Fibroblast of lung (primary cell): ENCODE results near the gene GFOD2. TPM values are rescaled to one million over a fixed set of nuclear protein-coding genes. Genes with fewer than 3 reads are reported as not detected.

ENCODE experiments used
- DNase-seq, 2 donors: peaks; one replicate each; pipeline versions ENCODE4 v3.0.0 to v3.0.0-alpha.2; 2010; ENCODE audit warnings: low read depth in 2 of 2
- H2AFZ ChIP-seq: 2 replicates; pipeline ENCODE4 v1.5.1; 2012; ENCODE audit warnings: low read length, control low read depth, inconsistent platforms
- H3K27ac ChIP-seq: 2 replicates; pipeline ENCODE4 v1.5.1; 2011; ENCODE audit warnings: low read length, control low read depth; ENCODE audit not compliant: insufficient read depth
- H3K27me3 ChIP-seq: 2 replicates; pipeline ENCODE4 v1.5.1; 2011; ENCODE audit warnings: mild to moderate bottlenecking, low read length; ENCODE audit not compliant: control insufficient read depth, insufficient read depth
- H3K36me3 ChIP-seq: 2 replicates; pipeline ENCODE4 v1.5.1; 2011; ENCODE audit warnings: low read length; ENCODE audit not compliant: control insufficient read depth, insufficient read depth
- H3K4me1 ChIP-seq: 2 replicates; pipeline ENCODE4 v1.5.1; 2011; ENCODE audit warnings: low read length; ENCODE audit not compliant: control insufficient read depth, insufficient read depth; ENCODE audit errors: extremely low read depth
- H3K4me2 ChIP-seq: 2 replicates; pipeline ENCODE4 v1.5.1; 2011; ENCODE audit warnings: low read length, control low read depth; ENCODE audit not compliant: insufficient read depth; ENCODE audit errors: extremely low read depth
- H3K4me3 ChIP-seq, 4 experiments: fragments of 200-600 bp in 1 of 4; sonication (generic) in 1 of 4; replicated peaks in 1 of 4; 2 replicates each; pipeline ENCODE4 v1.5.1; 2011 to 2016; ENCODE audit warnings: low read length in 4 of 4, low read depth in 3 of 4, mild to moderate bottlenecking in 3 of 4, control low read depth in 2 of 4, inconsistent platforms in 1 of 4, mixed read lengths in 1 of 4; ENCODE audit not compliant: insufficient read depth in 1 of 4; ENCODE audit errors: control extremely low read depth in 1 of 4
- H3K79me2 ChIP-seq: 2 replicates; pipeline ENCODE4 v1.5.1; 2012; ENCODE audit warnings: mild to moderate bottlenecking, low read length, inconsistent platforms; ENCODE audit not compliant: control insufficient read depth, insufficient read depth
- H3K9ac ChIP-seq: 2 replicates; pipeline ENCODE4 v1.5.1; 2011; ENCODE audit warnings: mild to moderate bottlenecking, low read length, control low read depth; ENCODE audit not compliant: insufficient read depth
- H3K9me3 ChIP-seq: 2 replicates; pipeline ENCODE4 v1.5.1; 2012; ENCODE audit warnings: low read depth, low read length; ENCODE audit not compliant: control insufficient read depth, insufficient read depth
- H4K20me1 ChIP-seq: 2 replicates; pipeline ENCODE4 v1.5.1; 2011; ENCODE audit warnings: low read length; ENCODE audit not compliant: control insufficient read depth, insufficient read depth; ENCODE audit errors: extremely low read depth
- EZH2 ChIP-seq: IDR thresholded peaks from 2 replicates; pipeline ENCODE4 v1.5.1; 2012; ENCODE audit warnings: low read length, control low read depth, mild to moderate bottlenecking; ENCODE audit errors: missing control alignments
- polyA plus RNA-seq, 2 donors: library from polyadenylated mRNA; depleted of rRNA in 1 of 2; stranded (reverse) in 1 of 2; unstranded in 1 of 2; fragments of >200 nt; gene quantifications; 2 replicates each; pipeline ENCODE4 v1.2.1, GENCODE V29; 2011 to 2012; ENCODE audit warnings: missing spikeins in 1 of 2
- total RNA-seq: library from RNA; depleted of rRNA; stranded (reverse); fragments of >200 nt; gene quantifications from 2 replicates; pipeline ENCODE4 v1.2.1, GENCODE V29; 2014
- TF ChIP-seq, protein P1 (sequence below), 2 donors: IDR thresholded peaks in 1 of 2; conservative IDR thresholded peaks in 1 of 2; 1 replicate in 1 of 2; 2 replicates in 1 of 2; pipeline ENCODE4 v1.5.1; 2011 to 2012; ENCODE audit warnings: low read length in 2 of 2, control low read depth in 1 of 2, inconsistent platforms in 1 of 2, low read depth in 1 of 2, mild to moderate bottlenecking in 1 of 2

The GFOD2 gene
- total and polyA plus RNA-seq, 2 donors (not counting 1 experiment from before 2014, with no cell fraction given): 9.2 to 15.2 TPM

DNA sequence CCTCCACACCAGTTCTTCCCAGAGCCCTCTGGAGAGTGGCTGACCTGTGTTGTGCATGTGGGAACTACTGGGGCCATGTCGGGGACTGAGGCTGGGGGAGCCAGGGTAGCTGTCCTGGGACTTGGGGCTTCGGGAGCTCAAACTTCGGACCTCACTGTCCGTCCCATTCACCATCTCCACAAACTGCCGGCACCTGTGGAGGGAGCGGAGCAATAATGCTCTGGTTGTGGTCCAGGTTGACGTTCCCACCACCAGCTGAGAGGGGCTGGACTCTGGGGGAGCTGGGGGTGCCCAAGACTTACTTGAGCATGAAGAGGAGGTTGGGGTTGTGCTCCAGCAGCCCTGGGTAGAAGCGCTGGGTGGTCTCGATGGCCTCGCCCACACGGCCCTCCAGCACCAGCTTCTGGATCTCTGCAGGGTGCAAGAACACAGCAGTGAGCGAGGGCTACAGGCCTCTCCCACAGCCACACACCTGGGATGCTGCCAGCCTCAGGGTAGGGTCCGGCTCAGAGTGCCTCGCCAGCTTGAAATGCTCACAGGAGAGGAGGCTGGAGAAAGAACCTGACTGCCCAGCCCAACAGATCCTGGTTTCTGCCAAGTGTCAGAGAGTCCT lies 10.6 kb upstream of the GFOD2 start:
- no peak overlapping the region for H3K9ac ChIP-seq
- no peak overlapping the region for H2AFZ ChIP-seq
- peaks cover 9% of the 10 kb centered on the region for H3K36me3 ChIP-seq
- no peaks in the 10 kb centered on the region for H4K20me1 ChIP-seq
- no peak overlapping the region for H3K27ac ChIP-seq
- no peak overlapping the region for H3K4me2 ChIP-seq
- H3K27me3 ChIP-seq: no peaks in the 10 kb centered on the region
- DNase-seq: no peak
- no peak for TF ChIP-seq EZH2
- TF ChIP-seq, protein P1, sequence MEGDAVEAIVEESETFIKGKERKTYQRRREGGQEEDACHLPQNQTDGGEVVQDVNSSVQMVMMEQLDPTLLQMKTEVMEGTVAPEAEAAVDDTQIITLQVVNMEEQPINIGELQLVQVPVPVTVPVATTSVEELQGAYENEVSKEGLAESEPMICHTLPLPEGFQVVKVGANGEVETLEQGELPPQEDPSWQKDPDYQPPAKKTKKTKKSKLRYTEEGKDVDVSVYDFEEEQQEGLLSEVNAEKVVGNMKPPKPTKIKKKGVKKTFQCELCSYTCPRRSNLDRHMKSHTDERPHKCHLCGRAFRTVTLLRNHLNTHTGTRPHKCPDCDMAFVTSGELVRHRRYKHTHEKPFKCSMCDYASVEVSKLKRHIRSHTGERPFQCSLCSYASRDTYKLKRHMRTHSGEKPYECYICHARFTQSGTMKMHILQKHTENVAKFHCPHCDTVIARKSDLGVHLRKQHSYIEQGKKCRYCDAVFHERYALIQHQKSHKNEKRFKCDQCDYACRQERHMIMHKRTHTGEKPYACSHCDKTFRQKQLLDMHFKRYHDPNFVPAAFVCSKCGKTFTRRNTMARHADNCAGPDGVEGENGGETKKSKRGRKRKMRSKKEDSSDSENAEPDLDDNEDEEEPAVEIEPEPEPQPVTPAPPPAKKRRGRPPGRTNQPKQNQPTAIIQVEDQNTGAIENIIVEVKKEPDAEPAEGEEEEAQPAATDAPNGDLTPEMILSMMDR (conservative IDR thresholded peaks at IDR 0.05 in 1 of 2, IDR thresholded peaks at IDR 0.05 in 1 of 2; ENCODE audit: low read depth in 1 of 2, low read length in 2 of 2): no peak
- H3K79me2 ChIP-seq: no peaks in the 10 kb centered on the region
- H3K4me1 ChIP-seq: no peaks in the 10 kb centered on the region
- H3K4me3 ChIP-seq: no peak overlapping the region
- H3K9me3 ChIP-seq: no peaks in the 10 kb centered on the region

DNA sequence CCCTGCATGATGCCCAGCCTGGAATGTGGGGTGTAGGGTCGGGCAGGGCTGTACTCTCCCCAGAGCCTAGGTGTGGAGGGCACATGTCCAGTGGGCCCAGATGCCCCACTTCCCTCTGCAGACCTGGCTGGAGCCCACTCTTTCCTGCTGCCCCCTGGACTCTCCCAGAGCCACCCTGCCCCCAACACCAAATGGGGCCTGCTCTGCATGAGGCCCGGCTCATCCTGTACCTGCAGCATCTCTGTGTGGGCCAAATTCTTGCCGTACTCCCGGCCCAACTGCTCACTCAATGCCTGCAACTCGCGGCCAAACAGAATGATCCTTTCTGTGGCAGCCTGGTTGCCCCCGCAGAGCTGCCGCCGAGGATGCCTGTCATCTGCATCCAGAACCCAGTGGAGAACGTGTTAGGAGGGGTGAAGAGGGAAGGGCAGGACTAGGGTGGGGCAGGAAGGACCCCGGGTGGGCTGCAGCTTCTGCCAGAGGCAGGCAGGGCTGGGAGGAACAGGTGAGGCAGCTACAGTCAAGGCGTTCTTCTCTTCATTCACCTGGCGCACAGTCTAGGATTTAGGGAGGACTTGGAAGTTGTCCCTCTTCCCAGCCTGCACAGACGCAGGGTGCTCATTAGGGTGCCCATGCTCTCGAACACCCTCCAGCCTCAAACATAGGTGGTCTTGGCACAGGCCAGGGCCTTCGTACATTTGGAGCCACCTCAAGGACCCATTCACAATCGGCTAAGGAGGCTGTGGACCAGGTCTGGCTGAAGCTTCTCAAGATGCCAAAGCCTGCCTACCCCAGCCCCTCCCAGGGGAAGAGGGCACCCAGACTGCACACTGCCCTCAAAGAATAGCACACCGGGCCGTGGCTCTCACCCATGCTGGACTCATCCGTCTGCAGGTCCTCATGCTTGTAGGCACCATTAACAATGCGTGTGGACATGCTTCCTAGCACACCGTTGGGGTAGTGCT lies 8.7 kb upstream of the GFOD2 start:
- Histone ChIP-seq H3K9me3 (no peaks in the 10 kb centered on the region), H3K27ac (no peak overlapping the region), H3K79me2 (no peaks in the 10 kb centered on the region), H3K4me1 (no peaks in the 10 kb centered on the region), H3K36me3 (peaks cover 12% of the 10 kb centered on the region), H3K27me3 (no peaks in the 10 kb centered on the region), H3K4me2 (no peak overlapping the region), H2AFZ (no peak overlapping the region), H3K9ac (no peak overlapping the region), H3K4me3 (no peak overlapping the region), H4K20me1 (no peaks in the 10 kb centered on the region)
- TF ChIP-seq, protein P1 (conservative IDR thresholded peaks at IDR 0.05 in 1 of 2, IDR thresholded peaks at IDR 0.05 in 1 of 2; ENCODE audit: low read depth in 1 of 2, low read length in 2 of 2): no peak
- TF ChIP-seq EZH2: no peak
- no peak for DNase-seq
